ENCODE measurements around the gene TBC1D7. TPM values are rescaled to one million over a fixed set of nuclear protein-coding genes. Genes with fewer than 3 reads are reported as not detected.
A peak's percentile ranks its signal among the peaks of the same experiment; 100 is the strongest.

The TBC1D7 gene
- total and polyA plus RNA-seq, 2 of the 4 experiments (the other 2 are of a cell fraction) = 14.3 to 22.6 TPM

DNA sequence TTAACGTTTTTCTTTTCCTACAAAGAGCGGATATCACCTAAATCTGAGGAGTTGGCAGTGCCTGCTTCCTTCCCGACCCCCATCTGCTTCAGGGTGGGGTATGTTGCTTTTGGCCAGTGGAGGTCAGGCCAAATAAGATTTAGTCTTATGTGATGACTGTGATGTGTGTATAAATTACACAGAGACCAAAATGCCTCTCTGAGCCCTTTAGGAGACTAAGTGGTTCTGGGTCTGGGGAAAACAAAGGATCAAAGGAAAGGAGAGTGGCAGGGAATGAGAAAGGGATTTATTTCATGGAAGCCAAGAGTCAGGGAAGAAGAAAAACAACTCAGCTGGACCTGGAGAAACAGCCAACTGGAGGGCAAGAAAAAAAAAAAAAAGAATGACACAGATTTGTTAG, 39.1 kb upstream of the TBC1D7 start:
- H3K4me2 ChIP-seq (ENCODE audit: low read depth, low read length) = no peak overlapping the region
- peaks cover 1% of the 10 kb centered on the region; the same call in 1 of the 2 replicates for H3K36me3 ChIP-seq (ENCODE audit: control insufficient read depth, insufficient read depth, low read length)
- H2BK120ac ChIP-seq (ENCODE audit: low read depth, low read length) = peak overlapping the region; percentile 56; the same call in 1 of the 2 replicates
- dilution Hi-C loops (cut with HindIII; ENCODE audit: low sequenced_read_pairs, unreplicated experiment) (no loop called here), intact Hi-C loops (cut with micrococcal nuclease) (no loop called here), in situ Hi-C loops (cut with MboI; ENCODE audit: low sequenced_read_pairs) (no loop called here)
- H3K9me1 ChIP-seq (ENCODE audit: insufficient read depth, low read length) = peaks cover 13% of the 10 kb centered on the region
- 0 out of 2 replicates have a peak overlapping the region, but pooled peaks have one; percentile 34 for H2BK20ac ChIP-seq (ENCODE audit: low read depth, low read length)
- H2AK9ac ChIP-seq (replicated peaks; ENCODE audit: low read depth, low read length, poor library complexity) = peak overlapping the region; percentile 43
- H3K4ac ChIP-seq (ENCODE audit: low read depth, low read length) = peak overlapping the region; percentile 64
- peak overlapping the region in 1 of 2 experiments; percentile 71; a peak in 2 of 4 replicates for H4K8ac ChIP-seq (ENCODE audit: low read depth in 2 of 2, low read length in 2 of 2)
- H3K14ac ChIP-seq (replicated peaks; ENCODE audit: low read depth, low read length) = peak overlapping the region; percentile 62
- no peak overlapping the region for H3K23ac ChIP-seq (ENCODE audit: low read depth, low read length)
- ATAC-seq (ENCODE audit: low read depth) (no peak), DNase-seq (no peak)
- POLR2A ChIA-PET (ENCODE audit: unreplicated experiment) = no interaction called here
- no peak overlapping the region for H3K56ac ChIP-seq (ENCODE audit: extremely low read depth, insufficient read depth, low read length)
- peak overlapping the region; percentile 21; the same call in 1 of the 2 replicates for H4K91ac ChIP-seq (ENCODE audit: insufficient read depth, low read depth, low read length)
- H4K20me1 ChIP-seq (ENCODE audit: insufficient read depth, low read length) = no peaks in the 10 kb centered on the region
- H3K18ac ChIP-seq (ENCODE audit: low read depth, low read length) = no peak overlapping the region; the same call in 1 of the 2 replicates
- H3K9me3 ChIP-seq (ENCODE audit: control insufficient read depth, insufficient read depth, low read length) = no peaks in the 10 kb centered on the region
- no peak overlapping the region for H3K9ac ChIP-seq (ENCODE audit: low read depth, low read length)
- no peak overlapping the region for H2BK5ac ChIP-seq (ENCODE audit: low read depth, low read length, poor library complexity, severe bottlenecking)
- no peak overlapping the region for H2AFZ ChIP-seq (replicated peaks; ENCODE audit: low read length, poor library complexity)
- no TSS peak for BruUV-seq (replicated peaks)
- 40% methylated on average over 1 of the region's 3 CpGs; no CpG with 5 or more reads in 1 of the 2 experiments for WGBS, 2 experiments (ENCODE audit: extremely low coverage in 2 of 2, insufficient read length in 1 of 2)
- H3K4me1 ChIP-seq (ENCODE audit: control insufficient read depth, insufficient read depth, low read length) = peaks cover 7% of the 10 kb centered on the region
- no peak overlapping the region for H3K27ac ChIP-seq (ENCODE audit: insufficient read depth, low read length)
- H3K79me1 ChIP-seq (ENCODE audit: low read depth in 1 of 2, low read length in 2 of 2) = peaks cover 0 to 4% of the 10 kb centered on the region in 2 experiments; a peak in 1 of 4 replicates
- H4K5ac ChIP-seq (ENCODE audit: low read depth, low read length) = no peak overlapping the region
- H3K4me3 ChIP-seq (ENCODE audit: insufficient read depth, low read depth, low read length) = no peak overlapping the region
- no peak for TF ChIP-seq NFE2L2 (IDR thresholded peaks at IDR 0.05; ENCODE audit: low read depth, low read length)
- no peak for TF ChIP-seq RFX5 (IDR thresholded peaks at IDR 0.05; ENCODE audit: low read depth, low read length)
- no peak for TF ChIP-seq BHLHE40 (IDR thresholded peaks at IDR 0.05; ENCODE audit: low read depth, low read length)
- TF ChIP-seq USF2 (IDR thresholded peaks at IDR 0.05; ENCODE audit: low read depth, low read length) = no peak
- TF ChIP-seq, protein P1, sequence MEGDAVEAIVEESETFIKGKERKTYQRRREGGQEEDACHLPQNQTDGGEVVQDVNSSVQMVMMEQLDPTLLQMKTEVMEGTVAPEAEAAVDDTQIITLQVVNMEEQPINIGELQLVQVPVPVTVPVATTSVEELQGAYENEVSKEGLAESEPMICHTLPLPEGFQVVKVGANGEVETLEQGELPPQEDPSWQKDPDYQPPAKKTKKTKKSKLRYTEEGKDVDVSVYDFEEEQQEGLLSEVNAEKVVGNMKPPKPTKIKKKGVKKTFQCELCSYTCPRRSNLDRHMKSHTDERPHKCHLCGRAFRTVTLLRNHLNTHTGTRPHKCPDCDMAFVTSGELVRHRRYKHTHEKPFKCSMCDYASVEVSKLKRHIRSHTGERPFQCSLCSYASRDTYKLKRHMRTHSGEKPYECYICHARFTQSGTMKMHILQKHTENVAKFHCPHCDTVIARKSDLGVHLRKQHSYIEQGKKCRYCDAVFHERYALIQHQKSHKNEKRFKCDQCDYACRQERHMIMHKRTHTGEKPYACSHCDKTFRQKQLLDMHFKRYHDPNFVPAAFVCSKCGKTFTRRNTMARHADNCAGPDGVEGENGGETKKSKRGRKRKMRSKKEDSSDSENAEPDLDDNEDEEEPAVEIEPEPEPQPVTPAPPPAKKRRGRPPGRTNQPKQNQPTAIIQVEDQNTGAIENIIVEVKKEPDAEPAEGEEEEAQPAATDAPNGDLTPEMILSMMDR (conservative IDR thresholded peaks at IDR 0.05; ENCODE audit: low read depth, low read length) = no peak
- TF ChIP-seq FOS (IDR thresholded peaks at IDR 0.05; ENCODE audit: low read depth, low read length) = no peak
- TF ChIP-seq CHD1 (IDR thresholded peaks at IDR 0.05; ENCODE audit: low read depth, low read length) = no peak
- TF ChIP-seq RAD21 (IDR thresholded peaks at IDR 0.05; ENCODE audit: low read length) = no peak
- TF ChIP-seq MAFK (IDR thresholded peaks at IDR 0.05; ENCODE audit: low read depth, low read length) = no peak
- no peak overlapping the region; the same call in 2 of the 3 replicates for H2BK15ac ChIP-seq (ENCODE audit: low read depth, low read length)
- H2AK5ac ChIP-seq (ENCODE audit: low read depth, low read length) = no peak overlapping the region
- CTCF ChIA-PET = no interaction called here
- no peaks in the 10 kb centered on the region for H3K27me3 ChIP-seq (ENCODE audit: control insufficient read depth, insufficient read depth, low read length)
